Hippocampal formation (tissue), 2 donors: ENCODE measurements around the gene CACNA1I.

Source experiments
- DNase-seq, 2 donors: peaks; one replicate each; lab custom pipeline; 2025; lab: John Stamatoyannopoulos, UW

The CACNA1I gene

GRCh38 chr22:39666495-39666894 is 95.9 kb downstream of the CACNA1I start:
- no peak for DNase-seq

- no peak for DNase-seq
Observed at GRCh38 chr22:39666926-39667325, 96.4 kb downstream of the CACNA1I start.

- DNase-seq: no peak
Observed at GRCh38 chr22:39669432-39669831, 98.9 kb downstream of the CACNA1I start.

DNA sequence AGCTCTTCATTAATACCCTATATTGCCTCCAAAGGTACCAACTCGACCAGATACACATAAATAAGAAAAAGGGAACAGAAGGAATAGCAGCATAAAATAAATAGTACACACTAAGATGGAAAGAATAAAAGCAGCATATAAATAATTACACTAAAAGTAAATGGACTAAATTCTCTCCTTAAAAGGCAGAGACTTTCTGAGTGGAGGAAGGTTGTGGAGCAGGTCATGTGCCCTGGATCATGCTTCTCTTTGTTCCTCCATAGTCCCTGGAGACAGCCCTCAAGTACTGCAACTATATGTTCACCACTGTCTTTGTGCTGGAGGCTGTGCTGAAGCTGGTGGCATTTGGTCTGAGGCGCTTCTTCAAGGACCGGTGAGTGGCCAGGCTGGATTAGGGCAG is 101.4 kb downstream of the CACNA1I start:
- DNase-seq: no peak

DNA sequence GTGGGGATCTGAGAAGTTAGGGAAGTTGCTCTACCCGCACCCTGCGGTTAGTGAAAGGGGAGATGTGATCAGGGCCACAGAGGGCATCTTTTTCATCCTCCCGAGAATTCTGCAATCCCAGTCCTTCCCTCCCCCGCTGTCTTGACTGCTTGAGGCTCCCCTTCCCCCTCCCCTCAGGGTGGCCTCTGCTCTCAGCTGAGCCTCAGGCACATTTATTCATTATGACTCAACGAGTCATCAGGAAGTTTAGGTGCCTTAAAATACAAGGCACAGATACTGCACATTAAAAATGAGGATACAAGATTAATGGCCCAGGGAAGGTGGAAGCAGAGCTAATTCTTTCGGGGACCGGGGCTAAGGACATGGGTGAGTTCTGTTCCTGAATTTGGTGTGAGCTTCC is 104.0 kb downstream of the CACNA1I start:
- no peak for DNase-seq

GRCh38 chr22:39675947-39676346 is 105.4 kb downstream of the CACNA1I start:
- no peak for DNase-seq

- DNase-seq: no peak
Observed at GRCh38 chr22:39677967-39678366, 107.4 kb downstream of the CACNA1I start.

DNA sequence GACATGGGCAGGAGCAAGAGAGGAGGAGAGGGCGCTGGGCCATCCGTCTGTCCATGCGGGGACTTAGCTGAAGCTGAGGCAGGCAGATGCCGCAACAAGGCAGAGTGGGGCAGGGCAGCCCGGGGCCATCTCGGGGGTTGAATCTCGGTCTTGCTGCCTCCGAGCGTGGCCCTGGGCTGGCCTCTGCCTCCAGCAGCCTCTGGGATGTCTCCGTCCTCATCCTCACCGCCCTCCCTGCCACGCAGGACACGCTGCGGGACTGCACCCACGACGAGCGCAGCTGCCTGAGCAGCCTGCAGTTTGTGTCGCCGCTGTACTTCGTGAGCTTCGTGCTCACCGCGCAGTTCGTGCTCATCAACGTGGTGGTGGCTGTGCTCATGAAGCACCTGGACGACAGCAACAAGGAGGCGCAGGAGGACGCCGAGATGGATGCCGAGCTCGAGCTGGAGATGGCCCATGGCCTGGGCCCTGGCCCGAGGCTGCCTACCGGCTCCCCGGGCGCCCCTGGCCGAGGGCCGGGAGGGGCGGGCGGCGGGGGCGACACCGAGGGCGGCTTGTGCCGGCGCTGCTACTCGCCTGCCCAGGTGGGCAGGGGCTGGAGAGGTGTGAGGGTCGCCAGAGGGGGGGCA is 108.4 kb downstream of the CACNA1I start:
- no peak for DNase-seq

DNA sequence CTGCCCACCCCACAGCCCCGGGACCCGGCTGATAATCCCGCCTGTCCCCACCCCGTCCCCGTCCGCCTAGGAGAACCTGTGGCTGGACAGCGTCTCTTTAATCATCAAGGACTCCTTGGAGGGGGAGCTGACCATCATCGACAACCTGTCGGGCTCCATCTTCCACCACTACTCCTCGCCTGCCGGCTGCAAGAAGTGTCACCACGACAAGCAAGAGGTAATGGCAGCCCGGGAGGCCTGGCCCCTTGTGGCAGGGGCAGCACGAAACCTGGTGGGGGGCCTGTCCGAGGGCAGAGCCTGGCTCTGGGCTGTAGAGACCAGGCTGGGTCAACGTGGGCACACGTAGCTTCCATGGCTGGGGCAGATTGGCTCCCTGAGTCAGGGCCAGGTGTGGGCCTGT is 109.1 kb downstream of the CACNA1I start:
- DNase-seq: no peak

DNA sequence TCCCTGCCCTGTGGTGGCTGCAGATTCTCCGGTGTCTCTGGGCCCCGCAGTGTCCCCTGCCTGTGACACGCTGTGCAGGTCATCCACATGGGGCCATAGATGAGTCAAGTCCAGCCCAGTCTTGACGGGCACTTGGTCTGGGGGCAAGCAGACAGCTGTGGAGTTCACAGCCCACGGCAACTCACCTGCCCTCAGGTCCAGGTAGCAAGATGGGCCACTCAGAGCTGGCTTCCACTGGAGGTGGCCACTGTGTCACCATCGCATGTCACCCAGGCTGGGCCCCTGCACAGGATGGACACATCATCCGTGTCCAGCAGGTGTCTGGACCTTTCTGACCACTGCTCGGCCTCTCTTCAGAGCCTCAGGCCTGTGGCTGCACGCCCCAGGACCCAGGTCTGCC is 109.9 kb downstream of the CACNA1I start:
- no peak for DNase-seq

GRCh38 chr22:39681038-39681861 is 110.7 kb downstream of the CACNA1I start:
- no peak for DNase-seq

GRCh38 chr22:39682994-39683393 is 112.4 kb downstream of the CACNA1I start:
- no peak for DNase-seq

DNA sequence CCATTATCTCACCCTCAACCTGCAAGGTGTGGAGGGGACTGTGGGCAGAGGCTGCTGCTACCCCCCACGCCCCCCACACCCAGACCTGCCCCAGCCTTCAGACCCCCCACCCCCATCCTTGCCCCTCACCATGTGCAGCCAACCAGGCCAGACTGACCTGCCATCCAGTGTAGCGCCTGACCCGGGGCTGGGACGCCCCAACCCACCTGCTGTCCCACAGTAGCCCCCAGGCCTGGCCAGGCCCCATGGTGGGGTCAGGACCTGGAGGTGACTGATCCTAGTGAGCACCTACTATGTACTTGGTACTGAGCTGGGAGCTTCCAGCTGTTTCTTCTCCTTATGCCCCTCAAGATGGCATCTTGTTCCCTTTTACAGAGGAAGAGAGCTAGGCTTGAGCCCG is 113.1 kb downstream of the CACNA1I start:
- DNase-seq: no peak

GRCh38 chr22:39684702-39685281 is 114.2 kb downstream of the CACNA1I start:
- DNase-seq: no peak

DNA sequence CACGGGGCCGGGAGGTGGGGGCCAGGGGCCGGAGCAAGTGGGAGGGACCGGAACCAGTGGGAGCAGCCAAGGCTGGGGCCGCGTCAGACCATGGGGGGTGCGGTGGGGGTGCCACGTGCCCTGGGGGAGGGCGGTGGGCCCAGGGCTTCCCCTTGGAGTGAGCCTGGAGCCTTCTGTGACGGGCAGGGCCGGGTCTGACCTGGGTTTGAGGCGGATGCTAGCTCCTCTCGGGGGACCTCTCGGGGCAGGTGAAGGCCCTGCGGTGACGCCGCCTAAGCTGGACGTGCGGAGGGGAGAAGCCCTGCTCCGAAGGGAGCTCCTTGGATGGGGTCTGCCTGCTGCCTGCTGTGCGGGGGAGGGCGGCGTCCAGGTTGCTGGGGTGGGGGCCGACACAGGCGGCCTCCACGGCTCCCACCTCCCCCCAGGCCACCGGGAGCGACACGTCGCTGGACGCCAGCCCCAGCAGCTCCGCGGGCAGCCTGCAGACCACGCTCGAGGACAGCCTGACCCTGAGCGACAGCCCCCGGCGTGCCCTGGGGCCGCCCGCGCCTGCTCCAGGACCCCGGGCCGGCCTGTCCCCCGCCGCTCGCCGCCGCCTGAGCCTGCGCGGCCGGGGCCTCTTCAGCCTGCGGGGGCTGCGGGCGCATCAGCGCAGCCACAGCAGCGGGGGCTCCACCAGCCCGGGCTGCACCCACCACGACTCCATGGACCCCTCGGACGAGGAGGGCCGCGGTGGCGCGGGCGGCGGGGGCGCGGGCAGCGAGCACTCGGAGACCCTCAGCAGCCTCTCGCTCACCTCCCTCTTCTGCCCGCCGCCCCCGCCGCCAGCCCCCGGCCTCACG is 115.0 kb downstream of the CACNA1I start:
- DNase-seq: no peak

- DNase-seq: no peak
Observed at GRCh38 chr22:39686178-39686620, 115.6 kb downstream of the CACNA1I start.

- no peak for DNase-seq
Observed at GRCh38 chr22:39686776-39687525, 116.4 kb downstream of the CACNA1I start.

DNA sequence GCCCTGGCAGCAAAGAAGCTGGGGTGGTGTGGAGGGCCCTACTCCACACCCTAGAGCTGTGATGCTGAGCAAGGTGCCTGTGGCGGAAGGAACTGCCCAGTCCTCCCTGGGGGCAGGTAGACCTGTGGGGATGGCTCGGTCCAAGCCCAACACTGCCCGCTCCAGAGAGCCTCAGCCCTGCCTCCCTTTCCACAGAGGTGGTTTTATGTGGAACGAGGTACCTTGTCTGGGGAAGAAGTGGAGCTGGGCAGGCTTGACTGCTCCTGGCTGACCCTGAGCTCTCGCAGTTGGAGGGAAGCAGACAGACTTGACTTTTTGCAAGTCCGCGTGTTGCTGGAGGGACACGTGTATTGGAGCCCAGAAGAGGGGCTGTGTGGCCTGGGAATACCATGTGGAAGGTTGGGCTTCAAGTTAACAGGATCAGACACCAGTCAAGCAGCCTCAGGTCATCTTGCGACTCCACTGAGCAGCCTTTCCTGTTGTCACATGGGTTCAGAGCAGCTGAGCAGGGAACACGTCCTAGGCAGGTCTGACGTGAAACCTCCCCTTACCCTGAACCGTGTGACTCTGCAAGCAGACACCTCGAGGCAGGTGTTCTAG is 117.7 kb downstream of the CACNA1I start:
- no peak for DNase-seq

GRCh38 chr22:39689421-39689820 is 118.9 kb downstream of the CACNA1I start:
- DNase-seq: peak in 1 of 2 donors; percentile 32

DNA sequence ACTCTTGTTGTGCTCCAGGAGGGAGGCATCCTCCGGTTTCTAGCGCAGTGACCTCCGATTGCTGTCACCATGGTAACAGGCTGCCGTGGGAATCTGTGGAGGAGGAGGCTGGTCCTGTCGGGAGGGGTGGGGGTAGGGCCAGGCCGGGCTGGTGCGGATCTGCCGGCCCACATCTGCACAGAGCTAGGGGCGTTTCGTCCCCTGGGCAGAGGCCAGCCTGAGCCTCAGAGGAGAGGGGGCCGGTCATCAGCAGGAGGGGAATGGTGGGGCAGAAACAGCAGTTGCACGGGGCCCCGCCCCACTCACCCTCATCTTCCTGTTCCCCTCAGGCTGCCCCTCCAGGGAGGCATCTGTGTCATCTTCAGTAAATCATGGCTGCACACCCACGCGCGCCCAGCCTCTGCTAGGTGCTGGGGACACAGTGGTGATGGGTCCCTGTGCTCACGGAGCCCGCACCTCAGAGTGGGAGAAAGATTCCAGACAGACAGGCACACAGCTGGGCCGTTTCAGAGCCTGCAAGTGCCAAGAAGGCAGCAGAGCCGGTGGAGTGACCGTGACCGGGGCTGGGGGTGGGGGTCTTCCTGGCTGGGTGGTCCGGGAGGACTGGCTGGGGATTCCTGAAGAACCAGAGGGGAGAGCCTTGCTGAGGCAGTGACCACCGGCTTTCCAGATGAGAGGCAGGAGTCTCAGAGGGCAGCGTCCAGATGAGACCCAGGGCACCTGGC is 120.5 kb downstream of the CACNA1I start:
- DNase-seq: peak in 1 of 2 donors; percentile 6
